Stimulated activated CD8-positive, alpha-beta memory T cell treated with anti-CD3 and anti-CD28 coated beads, Interleukin-7, amount 100 ng/mL, for 4 hours (primary cell): ENCODE data around the gene PGLYRP4.
"Not testable (repeated sequence)": the region's sequence is repeated elsewhere in the genome, so short reads cannot be mapped to it uniquely, and the experiment has no call there.

ENCODE experiments used
- DNase-seq, 2 donors: peaks; one replicate each; pipeline ENCODE4 v3.0.0-alpha.2; 2020; ENCODE audit warnings: low read depth in 2 of 2

Gene PGLYRP4

DNA sequence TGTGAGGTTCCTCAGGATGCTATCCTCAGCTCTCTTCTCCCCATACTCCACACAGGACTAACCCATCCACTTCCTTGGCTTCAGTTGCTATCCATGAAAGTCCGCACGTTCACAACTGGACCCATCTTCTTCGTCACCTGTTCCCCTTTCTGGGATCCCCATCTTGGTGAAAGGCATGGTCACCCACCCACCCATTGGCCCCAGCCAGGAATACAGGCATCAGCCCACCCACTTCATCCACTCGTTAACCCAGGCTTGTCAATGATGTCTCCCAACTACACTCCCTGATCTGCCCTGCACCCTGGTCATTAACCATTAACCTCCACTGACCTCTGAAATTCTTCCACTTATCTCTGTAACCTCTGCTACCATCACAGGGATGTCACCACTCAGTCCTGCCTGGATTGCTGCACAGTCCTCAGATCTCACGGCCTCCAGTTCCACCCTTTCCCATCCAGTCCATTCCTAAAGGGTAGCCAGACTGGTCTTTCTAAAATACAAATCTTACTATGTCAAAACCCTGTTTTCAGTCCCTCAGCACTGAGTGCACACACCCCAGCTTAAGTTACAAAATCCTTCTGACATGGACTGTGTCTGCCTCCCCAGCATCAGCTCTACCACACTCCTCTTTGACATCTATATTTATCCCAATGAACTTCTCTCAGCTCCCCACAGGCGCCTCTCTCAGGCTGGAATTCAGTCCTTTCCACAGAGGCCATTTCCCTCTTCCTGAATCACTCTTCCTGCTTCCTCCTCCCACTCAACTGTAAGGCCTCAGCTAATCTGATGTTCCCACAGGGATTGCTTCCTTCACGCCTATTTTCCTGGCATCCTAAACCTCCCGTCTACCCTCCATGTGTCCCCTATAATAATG is 10.4 kb downstream of the PGLYRP4 start:
- DNase-seq, result no peak

GRCh38 chr1:153336650-153337049 is 12.0 kb downstream of the PGLYRP4 start:
- no peak for DNase-seq

- no peak for DNase-seq
Measured at GRCh38 chr1:153333902-153334301, 14.7 kb downstream of the PGLYRP4 start.

DNA sequence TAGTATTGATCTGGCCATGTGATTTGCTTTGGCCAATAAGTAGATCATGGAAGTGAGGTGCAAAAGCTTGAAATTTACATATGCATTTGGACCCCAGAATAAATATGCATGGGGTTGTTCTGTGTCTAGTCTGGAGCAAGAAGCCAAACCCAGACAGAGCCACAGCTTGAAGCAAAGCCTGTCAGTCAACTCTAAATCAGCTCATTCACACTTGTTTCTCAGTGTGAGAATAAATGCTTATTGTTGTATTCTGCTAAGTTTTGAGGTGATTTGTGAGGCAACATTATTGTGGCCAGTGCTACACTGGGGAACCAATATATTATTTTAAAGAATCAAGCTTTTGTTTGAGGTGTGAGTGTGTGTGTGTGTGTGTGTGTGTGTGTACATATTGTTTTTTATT is 23.7 kb downstream of the PGLYRP4 start:
- no peak for DNase-seq

DNA sequence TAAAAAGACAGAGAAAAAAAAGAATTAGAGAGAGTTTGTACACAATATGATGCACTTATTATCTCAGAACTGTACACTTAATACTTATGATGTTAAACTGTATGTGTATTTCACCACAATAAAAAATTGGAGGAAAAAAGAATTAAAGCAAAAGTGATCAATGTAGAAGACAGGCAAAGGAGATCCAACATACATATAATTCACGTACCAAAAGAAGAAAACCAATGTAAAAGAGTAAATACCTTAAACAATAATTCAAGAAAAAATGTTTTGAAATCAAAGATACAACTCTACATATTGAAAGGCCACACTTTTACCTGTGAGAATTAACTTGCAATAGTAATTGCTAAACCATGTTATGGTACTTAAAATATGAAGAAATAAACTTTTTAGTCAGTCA is 26.1 kb downstream of the PGLYRP4 start:
- no peak for DNase-seq

GRCh38 chr1:153318145-153318544 is 30.5 kb downstream of the PGLYRP4 start:
- not testable (repeated sequence) for DNase-seq

DNA sequence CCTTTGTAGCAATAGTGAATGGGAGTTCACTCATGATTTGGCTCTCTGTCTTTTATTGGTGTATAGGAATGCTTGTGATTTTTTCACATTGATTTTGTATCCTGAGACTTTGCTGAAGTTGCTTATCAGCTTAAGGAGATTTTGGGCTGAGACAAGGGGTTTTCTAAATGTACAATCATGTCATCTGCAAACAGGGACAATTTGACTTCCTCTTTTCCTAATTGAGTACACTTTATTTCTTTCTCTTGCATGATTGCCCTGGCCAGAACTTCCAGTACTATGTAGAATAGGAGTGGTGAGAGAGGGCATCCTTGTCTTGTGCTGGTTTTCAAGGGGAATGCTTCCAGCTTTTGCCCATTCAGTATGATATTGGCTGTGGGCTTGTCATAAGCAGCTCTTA is 32.6 kb downstream of the PGLYRP4 start:
- DNase-seq, result not testable (repeated sequence)

- DNase-seq, result not testable (repeated sequence)
Measured at GRCh38 chr1:153314388-153314787, 34.3 kb downstream of the PGLYRP4 start.

DNA sequence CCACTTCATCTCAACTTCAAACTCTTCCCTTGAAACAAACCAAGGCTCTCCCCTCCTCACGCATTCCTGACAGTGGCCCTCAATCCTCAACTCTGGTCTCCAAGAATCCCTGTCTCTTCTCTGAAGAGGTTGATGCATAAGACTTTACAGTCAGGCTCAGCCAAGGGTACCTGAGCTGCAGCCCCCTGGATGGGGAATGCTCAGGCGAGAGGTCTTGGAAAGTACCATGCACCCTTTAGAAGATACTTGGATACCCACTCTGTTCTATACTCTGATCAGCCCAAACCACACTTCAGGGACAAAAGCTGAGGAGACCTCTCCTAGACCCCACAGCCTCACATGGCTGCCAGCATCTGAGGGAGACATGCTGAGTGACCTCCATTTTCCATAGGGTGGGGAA is 35.4 kb downstream of the PGLYRP4 start:
- DNase-seq, result no peak

DNA sequence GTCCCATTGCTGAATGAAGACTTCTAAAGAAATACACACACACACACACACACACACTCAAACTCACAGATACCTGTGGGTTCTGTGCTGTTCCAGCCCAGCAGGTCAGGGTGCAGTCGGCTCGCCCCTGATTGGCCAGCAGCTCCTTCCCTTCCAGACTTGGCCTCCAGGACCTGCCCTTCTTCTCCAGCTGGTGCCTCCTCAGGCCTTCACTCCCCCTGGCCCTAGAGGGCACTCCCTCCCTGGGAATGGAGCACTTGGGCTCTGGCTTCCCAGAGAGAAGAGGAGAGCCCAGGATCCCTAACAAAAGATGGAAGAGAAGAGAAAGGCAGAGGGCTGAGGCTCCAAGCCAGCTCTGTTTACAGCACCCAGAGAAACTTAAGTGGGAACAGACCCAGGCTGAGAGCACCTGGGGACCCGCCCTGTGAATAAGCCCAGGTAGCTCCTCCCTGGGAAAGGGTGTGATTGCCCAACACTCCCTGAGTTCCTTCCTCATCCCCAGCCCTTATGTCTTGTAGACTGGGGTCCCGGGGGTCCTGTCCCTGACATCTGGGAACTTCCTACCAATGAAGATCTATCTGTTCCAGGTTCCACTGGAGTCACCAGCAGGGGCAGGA is 36.0 kb downstream of the PGLYRP4 start, which contains the start of gene PGLYRP3:
TSS of gene PGLYRP3 (minus strand) at position 383 of the 617 bp plus-strand sequence. CDS start 2,287 bp downstream, outside the sequence.
- no peak for DNase-seq

DNA sequence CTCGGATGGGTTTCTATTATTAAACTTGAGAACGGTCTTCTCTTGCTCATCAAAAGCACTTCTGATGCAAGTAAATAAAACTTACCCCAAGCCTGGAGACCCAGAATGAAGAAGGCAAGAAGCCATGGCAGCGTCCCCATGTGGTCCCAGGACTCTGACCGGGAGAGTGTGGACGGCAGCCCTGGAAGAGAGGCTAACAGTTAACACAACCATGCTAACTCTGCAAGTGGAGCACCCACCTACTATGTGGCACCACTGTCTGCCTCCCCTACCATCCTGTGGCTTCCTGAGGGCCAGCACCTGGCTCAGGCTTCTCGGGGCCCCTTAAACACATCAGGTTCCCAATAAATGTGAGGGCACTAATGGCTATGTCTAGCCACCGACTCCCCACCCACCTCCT is 38.1 kb downstream of the PGLYRP4 start:
- no peak for DNase-seq

DNA sequence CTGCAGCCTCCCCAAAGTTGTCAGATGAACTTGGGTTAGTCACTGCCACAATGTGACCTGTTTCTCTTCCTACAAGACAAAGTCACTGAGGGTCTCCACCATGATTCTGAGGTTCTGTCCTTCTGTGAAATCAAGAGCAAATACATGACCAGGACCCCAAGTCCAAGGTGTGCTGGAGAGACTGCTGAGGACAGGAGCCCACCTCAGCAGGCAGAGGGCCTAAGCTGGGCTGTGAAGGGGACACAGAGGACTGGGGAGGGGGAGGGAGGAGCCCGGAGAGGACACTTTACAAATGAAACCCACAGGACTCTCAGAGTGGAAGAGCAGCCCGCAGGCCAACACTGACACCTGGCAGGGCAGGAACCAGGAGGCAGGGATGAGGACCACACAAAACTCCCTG is 39.2 kb downstream of the PGLYRP4 start:
- DNase-seq, result no peak

DNA sequence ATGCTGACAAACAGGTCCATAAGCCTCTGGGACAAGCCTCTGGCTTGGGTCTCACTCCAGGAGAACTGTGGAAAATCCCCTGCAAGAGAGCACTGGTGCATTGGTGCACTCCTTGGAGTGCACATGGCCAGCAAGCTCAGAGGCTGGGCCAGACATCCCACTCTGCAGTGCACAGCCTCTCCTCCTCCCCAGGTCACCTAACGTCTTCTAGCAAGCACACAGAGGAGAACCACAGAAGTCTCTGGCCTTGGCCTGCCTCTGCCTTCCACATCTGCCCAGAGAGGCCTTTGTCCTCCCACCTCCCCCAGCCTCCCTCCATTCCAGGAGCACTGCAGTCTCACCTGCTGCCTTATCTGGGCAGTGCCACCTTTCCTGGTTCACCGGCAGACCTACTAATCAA is 40.1 kb downstream of the PGLYRP4 start:
- DNase-seq, result no peak

DNA sequence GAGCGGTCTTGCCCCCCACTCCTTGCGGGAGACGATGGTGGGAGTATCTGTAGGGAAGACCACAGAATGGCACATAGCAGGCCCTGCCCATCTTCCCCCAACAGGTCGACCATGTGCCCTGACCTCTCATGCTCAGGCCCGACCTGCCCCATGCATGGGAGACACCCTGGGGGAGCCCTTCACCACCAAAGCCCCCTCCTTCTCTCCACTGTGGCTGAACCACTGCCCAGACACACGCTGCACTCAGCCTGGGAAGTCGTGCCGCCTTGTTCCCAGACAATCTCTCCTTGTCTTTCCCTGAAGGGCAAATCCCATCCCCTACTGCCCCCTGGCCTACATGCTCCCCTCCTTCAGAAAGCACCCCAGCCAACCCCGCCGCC is 41.4 kb downstream of the PGLYRP4 start:
- no peak for DNase-seq

DNA sequence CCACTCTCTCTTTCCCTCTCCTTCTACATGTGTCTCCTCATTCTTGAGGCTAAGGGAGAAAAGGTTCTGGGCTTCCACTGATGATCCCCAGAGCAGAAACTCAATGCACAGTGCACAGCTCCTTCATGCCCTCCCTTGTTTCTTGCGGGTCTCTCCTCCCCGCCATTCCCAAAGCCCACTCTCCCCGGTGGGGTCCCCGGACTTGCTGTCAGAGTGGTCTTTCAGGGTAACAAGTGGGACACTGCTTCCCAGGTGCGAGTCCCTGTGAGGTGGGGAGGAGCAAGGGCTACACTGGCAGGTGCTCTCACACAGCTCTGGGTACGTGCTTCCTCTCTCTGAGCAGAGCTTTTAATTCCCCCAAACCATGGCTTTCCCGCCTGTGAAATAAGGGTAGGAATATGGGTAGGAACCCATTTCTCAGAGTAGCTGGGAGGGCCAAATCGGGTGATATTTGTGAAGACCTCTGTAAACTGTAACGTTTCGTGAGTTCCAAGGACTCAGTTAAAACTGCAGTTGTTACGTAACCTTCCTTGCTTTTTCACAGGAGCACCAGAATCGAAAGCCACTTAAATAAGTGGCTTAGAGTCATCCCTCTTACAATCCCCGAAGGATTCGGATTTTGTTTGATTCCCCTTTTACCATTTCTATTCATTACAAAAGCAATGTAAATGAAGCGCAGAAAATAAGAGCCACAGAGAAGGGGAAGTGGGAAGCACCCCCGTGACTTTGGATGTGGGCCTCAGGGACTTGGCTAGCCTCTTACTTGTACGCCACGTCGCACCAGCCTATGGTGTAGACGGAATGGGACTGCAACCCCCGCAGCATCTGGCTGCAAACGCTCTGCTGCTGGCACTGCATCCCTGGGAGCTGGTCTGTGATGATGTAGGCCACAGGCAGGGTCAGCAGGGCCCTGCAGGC is 42.1 kb downstream of the PGLYRP4 start:
- DNase-seq, result no peak

GRCh38 chr1:153305682-153306081 is 43.0 kb downstream of the PGLYRP4 start:
- DNase-seq, result no peak

DNA sequence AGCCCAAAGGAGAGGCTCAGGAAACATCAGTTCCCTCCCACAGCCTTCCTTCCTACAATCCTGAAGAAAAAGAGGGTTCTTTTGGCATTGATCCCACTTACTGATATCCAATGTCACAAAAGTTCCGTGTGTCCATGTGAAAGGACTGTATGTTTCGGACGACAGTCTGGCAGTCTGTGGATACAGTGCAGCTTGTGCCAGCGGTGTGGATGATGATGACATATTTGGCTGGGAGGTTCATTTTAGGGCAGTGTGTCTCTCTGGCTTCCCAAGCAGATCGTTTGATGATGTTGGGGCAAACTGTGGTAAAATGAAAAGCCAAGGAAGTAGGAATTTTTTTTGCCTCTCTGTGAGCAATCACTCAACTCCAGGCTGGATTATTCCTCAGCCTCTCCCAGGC is 46.3 kb downstream of the PGLYRP4 start:
- no peak for DNase-seq

DNA sequence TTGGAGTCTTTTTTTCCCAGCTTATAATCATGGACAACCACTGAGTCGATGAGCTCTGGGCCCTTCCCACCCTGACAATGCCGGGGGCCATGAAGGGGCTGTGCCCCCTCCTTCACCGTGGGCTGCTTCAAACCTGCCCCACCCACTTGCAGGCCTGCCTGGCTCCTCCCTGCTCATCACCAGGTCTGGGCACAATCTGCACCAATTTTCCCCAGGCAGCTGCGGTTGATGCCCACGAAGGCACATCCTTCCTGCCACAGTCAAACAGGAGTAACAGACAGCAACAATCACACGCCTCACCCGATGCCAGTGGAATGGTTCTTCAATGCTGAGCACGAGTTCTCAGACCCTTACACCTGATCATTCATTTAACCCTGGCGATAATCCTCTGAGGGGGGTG is 54.8 kb downstream of the PGLYRP4 start:
- no peak for DNase-seq

DNA sequence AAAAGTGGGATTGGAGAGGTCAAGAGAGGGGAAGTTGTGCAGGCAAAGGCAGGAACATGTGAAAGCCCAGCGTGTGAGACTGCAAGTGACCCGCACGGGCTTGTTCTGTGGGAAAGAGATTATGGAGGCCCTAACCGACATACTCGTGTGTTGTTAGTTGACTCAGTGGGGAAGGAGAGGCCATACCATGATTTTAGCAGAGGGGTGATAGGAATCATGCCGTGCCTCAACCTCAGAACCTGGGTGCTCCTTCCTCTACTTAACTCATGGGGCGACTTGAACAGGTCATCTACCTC is 55.2 kb downstream of the PGLYRP4 start:
- no peak for DNase-seq

DNA sequence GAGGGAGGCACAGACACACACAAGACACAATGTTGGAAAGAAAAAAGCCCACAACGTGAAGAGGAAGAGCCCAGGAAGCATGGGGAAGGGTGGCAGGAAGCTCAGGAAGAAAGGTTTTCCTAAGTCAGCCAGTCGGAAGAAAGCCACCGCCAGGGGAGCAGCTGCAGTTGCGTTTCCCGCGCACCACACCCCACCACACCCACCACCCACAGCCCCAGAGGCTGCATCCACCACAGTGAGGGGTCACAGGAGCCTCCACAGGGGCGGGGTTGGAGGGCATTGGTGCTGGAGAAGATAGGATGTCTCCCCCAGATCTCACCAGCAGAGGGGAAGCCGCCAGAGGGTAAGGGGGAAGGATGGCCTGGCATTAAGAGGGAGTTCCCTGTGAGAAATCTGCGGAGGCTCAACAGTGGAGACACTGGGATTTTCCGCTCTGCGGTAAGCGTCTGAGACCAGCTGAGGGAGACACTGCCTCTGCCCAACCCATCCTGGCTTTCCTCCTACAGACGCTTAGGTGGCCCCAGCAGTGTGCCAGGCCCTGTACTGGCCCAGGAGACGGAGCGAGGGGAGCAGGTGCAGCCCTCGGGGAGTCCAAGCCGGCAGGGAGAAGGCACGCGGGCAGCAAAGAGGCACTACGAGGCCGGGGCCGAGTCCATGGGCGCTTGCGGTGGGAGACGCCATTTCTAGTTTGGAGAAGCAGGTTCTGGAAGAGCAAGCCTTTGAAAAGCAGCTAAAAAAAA is 55.7 kb downstream of the PGLYRP4 start:
- no peak for DNase-seq

DNA sequence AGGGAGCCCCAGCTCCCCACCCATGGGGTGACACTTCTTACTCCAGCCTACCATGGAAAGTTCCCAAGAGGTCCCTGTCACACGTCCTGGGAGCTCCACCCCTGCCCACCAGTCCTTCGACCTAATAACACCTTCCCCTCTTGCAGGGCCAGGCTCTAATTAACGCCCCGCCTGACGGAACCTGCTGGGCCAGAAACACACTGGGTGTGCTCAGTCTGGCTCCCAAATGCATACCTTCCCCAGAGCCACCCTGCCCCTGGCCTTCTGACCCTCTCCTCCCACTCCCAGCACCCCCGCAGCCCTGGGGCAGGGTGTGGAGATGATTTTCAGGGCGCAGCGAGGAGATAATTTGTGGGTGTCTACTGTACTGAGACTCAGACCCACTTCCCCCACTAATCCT is 56.5 kb downstream of the PGLYRP4 start:
- DNase-seq, result no peak

DNA sequence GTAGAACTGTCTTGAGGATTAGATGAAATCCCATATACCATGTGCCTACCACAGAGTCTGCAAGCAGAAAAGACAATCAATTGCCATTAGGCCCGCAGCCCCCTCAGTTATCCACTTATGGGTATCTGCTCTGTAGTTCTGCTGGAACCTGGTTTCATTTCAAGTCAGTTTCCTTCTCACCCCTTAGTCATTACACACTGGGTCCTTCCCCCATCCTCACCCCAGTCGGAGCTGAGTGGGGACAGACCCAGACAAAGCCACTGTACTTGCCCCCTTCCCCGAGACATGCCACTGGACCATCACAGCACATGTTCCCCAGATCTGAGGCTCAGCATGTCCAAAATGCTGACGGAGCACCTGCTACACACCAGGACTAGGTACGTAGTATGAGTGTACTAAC is 57.1 kb downstream of the PGLYRP4 start:
- DNase-seq, result no peak
